Keratinocyte (primary cell): ENCODE measurements around the gene SCD5. TPM values are rescaled to one million over a fixed set of nuclear protein-coding genes. Genes with fewer than 3 reads are reported as not detected.

ENCODE experiments used
- DNase-seq: peaks from one replicate; pipeline ENCODE4 v3.0.0-alpha.2; 2011; ENCODE audit warnings: low read depth, missing footprints, low spot score
- FAIRE-seq: peaks from 2 replicates; lab custom pipeline; 2011; peaks lifted over from hg19 to GRCh38; lab: Jason Lieb, UNC
- H2AFZ ChIP-seq: 2 replicates; pipeline ENCODE4 v1.6.0; 2012; ENCODE audit warnings: low read length, control low read depth, inconsistent platforms; ENCODE audit not compliant: control insufficient read depth
- H3K27ac ChIP-seq: 2 replicates; pipeline ENCODE4 v1.5.1; 2011; ENCODE audit warnings: low read length; ENCODE audit not compliant: control insufficient read depth, insufficient read depth
- H3K27me3 ChIP-seq: 3 replicates; pipeline ENCODE4 v1.6.0; 2011; ENCODE audit warnings: low read length; ENCODE audit not compliant: control insufficient read depth, insufficient read depth; ENCODE audit errors: extremely low read depth
- H3K36me3 ChIP-seq, 2 experiments: 2 replicates in 1 of 2; 3 replicates in 1 of 2; pipeline ENCODE4 v1.5.1; 2011; ENCODE audit warnings: low read length in 2 of 2, mild to moderate bottlenecking in 1 of 2; ENCODE audit not compliant: control insufficient read depth in 2 of 2, insufficient read depth in 2 of 2; ENCODE audit errors: extremely low read depth in 1 of 2
- H3K4me1 ChIP-seq: 3 replicates; pipeline ENCODE4 v1.5.1; 2011; ENCODE audit warnings: low read length; ENCODE audit not compliant: control insufficient read depth, insufficient read depth; ENCODE audit errors: extremely low read depth
- H3K4me2 ChIP-seq: 3 replicates; pipeline ENCODE4 v1.6.0; 2011; ENCODE audit warnings: low read depth, low read length; ENCODE audit not compliant: control insufficient read depth, insufficient read depth; ENCODE audit errors: extremely low read depth
- H3K4me3 ChIP-seq, 3 experiments: fragments of 200-600 bp in 1 of 3; sonication (generic) in 1 of 3; 2 replicates in 2 of 3; 3 replicates in 1 of 3; pipeline ENCODE4 v1.5.1; 2011 to 2016; ENCODE audit warnings: low read length in 3 of 3, mild to moderate bottlenecking in 3 of 3, control low read depth in 2 of 3, inconsistent platforms in 1 of 3, low read depth in 1 of 3, mixed read lengths in 1 of 3, mixed run types in 1 of 3, moderate library complexity in 1 of 3; ENCODE audit not compliant: control insufficient read depth in 2 of 3, insufficient read depth in 2 of 3; ENCODE audit errors: extremely low read depth in 1 of 3
- H3K79me2 ChIP-seq: 2 replicates; pipeline ENCODE4 v1.6.0; 2012; ENCODE audit warnings: low read length; ENCODE audit not compliant: control insufficient read depth, insufficient read depth
- H3K9ac ChIP-seq: 3 replicates; pipeline ENCODE4 v1.6.0; 2011; ENCODE audit warnings: low read length; ENCODE audit not compliant: control insufficient read depth, insufficient read depth; ENCODE audit errors: extremely low read depth
- H3K9me1 ChIP-seq: 3 replicates; pipeline ENCODE4 v1.6.0; 2011; ENCODE audit warnings: low read length; ENCODE audit not compliant: control insufficient read depth, insufficient read depth; ENCODE audit errors: extremely low read depth
- H3K9me3 ChIP-seq: 2 replicates; pipeline ENCODE4 v1.5.1; 2012; ENCODE audit warnings: low read depth, low read length; ENCODE audit not compliant: control insufficient read depth
- H4K20me1 ChIP-seq: 3 replicates; pipeline ENCODE4 v1.6.0; 2011; ENCODE audit warnings: low read length; ENCODE audit not compliant: control insufficient read depth, insufficient read depth; ENCODE audit errors: extremely low read depth
- EZH2 ChIP-seq: IDR thresholded peaks from one replicate; pipeline ENCODE4 v1.6.1; 2012; ENCODE audit warnings: inconsistent platforms, mild to moderate bottlenecking, low read length, moderate library complexity
- dilution Hi-C: fragments of 300-500 bp; cut with MboI; formaldehyde crosslinking; loops from one replicate; pipeline ENCODE4 v1.7.0; 2020; ENCODE audit warnings: low sequenced_read_pairs; ENCODE audit not compliant: extremely low pct_ligation_motif_present
- polyA plus RNA-seq, 5 experiments: library from polyadenylated mRNA; depleted of rRNA in 3 of 5; stranded (reverse) in 3 of 5; stranded (forward) in 1 of 5; unstranded in 1 of 5; fragments of >200 nt; gene quantifications; 1 replicate in 1 of 5; 2 replicates in 3 of 5; 3 replicates in 1 of 5; pipeline versions ENCODE4 v1.2.1 to v1.2.3, GENCODE V29; 2011 to 2012; ENCODE audit warnings: missing spikeins in 2 of 5, low read depth in 1 of 5, low replicate concordance in 1 of 5
- TF ChIP-seq, protein P1 (sequence below), 3 experiments: IDR thresholded peaks in 1 of 3; conservative IDR thresholded peaks in 1 of 3; optimal IDR thresholded peaks in 1 of 3; 2 replicates in 2 of 3; 3 replicates in 1 of 3; pipeline versions ENCODE3 to v1.5.1; 2011; ENCODE audit warnings: low read length in 3 of 3, mild to moderate bottlenecking in 3 of 3, moderate library complexity in 2 of 3, control low read depth in 1 of 3, inconsistent platforms in 1 of 3; ENCODE audit not compliant: insufficient read depth in 2 of 3; ENCODE audit errors: extremely low read depth in 1 of 3

Gene SCD5
- polyA plus RNA-seq, 1 donor (not counting 4 experiments of a cell fraction or from before 2014, with no cell fraction given), result 39.4 TPM

DNA sequence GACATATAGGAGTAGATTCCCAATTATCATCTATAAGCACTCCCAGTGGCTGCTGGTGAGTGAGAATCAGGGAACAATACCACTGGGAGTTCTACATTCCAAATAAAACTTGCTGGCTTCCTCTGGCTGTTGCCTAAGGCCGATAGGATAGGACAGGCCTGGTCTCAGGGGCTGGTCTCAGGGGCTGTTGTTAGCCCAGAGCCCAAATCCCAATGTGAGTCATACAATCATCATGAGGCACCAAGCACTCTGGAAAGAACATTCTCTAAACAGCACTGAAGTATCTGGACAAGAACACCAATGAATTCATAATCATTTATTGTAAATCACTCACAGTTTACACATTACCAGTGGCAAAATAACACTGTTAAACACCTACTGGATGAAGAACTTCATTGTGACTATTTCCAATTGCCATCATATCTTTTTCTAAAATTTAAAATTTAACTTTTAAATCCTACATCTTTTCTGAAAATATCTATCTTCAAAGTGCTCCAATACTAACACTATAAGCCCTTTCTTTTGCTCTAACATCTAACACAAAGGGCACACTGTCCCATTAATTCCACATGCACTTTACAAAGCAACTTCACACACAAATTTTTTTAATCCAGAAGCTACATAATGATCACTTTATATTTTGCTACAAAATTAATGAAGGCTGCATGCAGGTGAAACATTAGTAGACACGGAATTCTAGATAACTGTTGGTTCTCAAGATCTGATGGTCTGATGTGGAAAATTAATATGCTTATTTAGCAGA, 169.2 kb downstream of the SCD5 start:
- no peaks in the 10 kb centered on the region for H4K20me1 ChIP-seq
- H3K9ac ChIP-seq, result no peak overlapping the region
- H3K79me2 ChIP-seq, result no peaks in the 10 kb centered on the region
- no peaks in the 10 kb centered on the region for H3K27me3 ChIP-seq
- DNase-seq (no peak), FAIRE-seq (no peak)
- no peaks in the 10 kb centered on the region for H3K9me1 ChIP-seq
- H3K9me3 ChIP-seq, result no peaks in the 10 kb centered on the region
- H3K4me1 ChIP-seq, result no peaks in the 10 kb centered on the region
- no peak overlapping the region for H2AFZ ChIP-seq
- no peak overlapping the region for H3K4me2 ChIP-seq
- no peak for TF ChIP-seq EZH2
- TF ChIP-seq, protein P1, sequence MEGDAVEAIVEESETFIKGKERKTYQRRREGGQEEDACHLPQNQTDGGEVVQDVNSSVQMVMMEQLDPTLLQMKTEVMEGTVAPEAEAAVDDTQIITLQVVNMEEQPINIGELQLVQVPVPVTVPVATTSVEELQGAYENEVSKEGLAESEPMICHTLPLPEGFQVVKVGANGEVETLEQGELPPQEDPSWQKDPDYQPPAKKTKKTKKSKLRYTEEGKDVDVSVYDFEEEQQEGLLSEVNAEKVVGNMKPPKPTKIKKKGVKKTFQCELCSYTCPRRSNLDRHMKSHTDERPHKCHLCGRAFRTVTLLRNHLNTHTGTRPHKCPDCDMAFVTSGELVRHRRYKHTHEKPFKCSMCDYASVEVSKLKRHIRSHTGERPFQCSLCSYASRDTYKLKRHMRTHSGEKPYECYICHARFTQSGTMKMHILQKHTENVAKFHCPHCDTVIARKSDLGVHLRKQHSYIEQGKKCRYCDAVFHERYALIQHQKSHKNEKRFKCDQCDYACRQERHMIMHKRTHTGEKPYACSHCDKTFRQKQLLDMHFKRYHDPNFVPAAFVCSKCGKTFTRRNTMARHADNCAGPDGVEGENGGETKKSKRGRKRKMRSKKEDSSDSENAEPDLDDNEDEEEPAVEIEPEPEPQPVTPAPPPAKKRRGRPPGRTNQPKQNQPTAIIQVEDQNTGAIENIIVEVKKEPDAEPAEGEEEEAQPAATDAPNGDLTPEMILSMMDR (optimal IDR thresholded peaks at IDR 0.05 in 1 of 3, IDR thresholded peaks at IDR 0.05 in 1 of 3, conservative IDR thresholded peaks at IDR 0.05 in 1 of 3; ENCODE audit: extremely low read depth in 1 of 3, insufficient read depth in 2 of 3, low read length in 3 of 3), result no peak
- peaks cover 0 to 9% of the 10 kb centered on the region in 2 experiments for H3K36me3 ChIP-seq
- no peak overlapping the region for H3K4me3 ChIP-seq
- dilution Hi-C loops, result no loop called here
- no peak overlapping the region for H3K27ac ChIP-seq

DNA sequence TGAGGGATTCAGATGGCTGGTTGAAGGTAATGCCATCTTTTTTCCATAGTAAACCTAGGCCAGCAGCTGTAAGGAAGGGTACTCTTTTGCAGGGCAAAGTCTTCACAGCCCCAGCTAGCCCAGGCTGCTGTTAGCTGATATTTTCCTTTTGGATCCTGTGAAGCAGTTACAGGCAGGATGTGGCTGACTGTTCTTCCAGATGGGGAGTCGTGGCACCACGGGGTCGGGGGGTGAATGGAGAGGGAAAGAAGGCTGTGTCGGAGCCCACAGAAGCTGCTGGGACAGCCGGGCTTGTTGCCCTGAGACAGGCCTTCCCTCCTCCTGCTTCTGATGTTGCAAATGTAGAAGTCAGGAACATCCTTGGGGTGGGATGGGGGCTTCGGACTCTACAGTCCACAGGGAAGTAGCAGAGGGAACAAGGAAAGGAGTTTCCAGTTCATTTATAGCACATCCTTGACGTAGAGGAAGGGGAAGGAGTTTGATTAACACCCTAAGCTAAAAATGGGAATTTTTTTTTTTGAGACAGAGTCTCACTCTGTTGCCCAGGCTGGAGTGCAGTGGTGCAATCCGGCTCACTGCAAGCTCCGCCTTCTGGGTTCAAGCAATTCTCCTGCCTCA, 172.2 kb downstream of the SCD5 start:
- H3K4me3 ChIP-seq, result no peak overlapping the region
- no peak overlapping the region for H3K9ac ChIP-seq
- H3K9me1 ChIP-seq, result no peaks in the 10 kb centered on the region
- H3K4me1 ChIP-seq, result no peaks in the 10 kb centered on the region
- no peak for DNase-seq
- H3K36me3 ChIP-seq, result peaks cover 0 to 9% of the 10 kb centered on the region in 2 experiments
- no peaks in the 10 kb centered on the region for H3K27me3 ChIP-seq
- H2AFZ ChIP-seq, result no peak overlapping the region
- no peak overlapping the region for H3K4me2 ChIP-seq
- no peaks in the 10 kb centered on the region for H3K79me2 ChIP-seq
- H3K9me3 ChIP-seq, result no peaks in the 10 kb centered on the region
- no peak for FAIRE-seq
- no peaks in the 10 kb centered on the region for H4K20me1 ChIP-seq
- H3K27ac ChIP-seq, result no peak overlapping the region
- TF ChIP-seq, protein P1 (optimal IDR thresholded peaks at IDR 0.05 in 1 of 3, IDR thresholded peaks at IDR 0.05 in 1 of 3, conservative IDR thresholded peaks at IDR 0.05 in 1 of 3; ENCODE audit: extremely low read depth in 1 of 3, insufficient read depth in 2 of 3, low read length in 3 of 3), result no peak
- no peak for TF ChIP-seq EZH2
- dilution Hi-C loops, result no loop called here
